Measurements from ENCODE around the gene SYNC.
"Not testable (repeated sequence)": the region's sequence is repeated elsewhere in the genome, so short reads cannot be mapped to it uniquely, and the experiment has no call there.

SYNC gene

GRCh38 chr1:32636914-32637645, 65.5 kb downstream of the SYNC start:
- no peak for DNase-seq

GRCh38 chr1:32635508-32636277, 66.9 kb downstream of the SYNC start:
- DNase-seq = no peak

DNA sequence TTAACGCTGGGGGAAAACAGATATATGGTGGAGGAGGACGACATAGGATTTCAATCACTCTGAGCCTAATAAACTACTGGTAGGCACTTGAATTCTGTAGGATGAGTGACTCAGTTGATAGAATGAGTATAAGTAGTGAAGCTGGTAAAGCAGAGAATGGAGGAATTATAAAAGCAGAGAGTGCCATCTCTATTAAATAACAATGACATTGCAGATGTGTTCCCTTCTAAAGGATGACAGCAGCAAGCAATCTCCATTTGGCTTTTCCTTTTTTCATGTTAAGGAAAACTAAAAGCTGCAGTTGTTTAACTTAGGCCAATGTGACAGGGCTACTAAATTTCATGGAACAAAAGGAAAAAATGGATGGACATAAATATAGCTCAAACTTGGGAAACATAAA, 69.7 kb downstream of the SYNC start:
- DNase-seq = no peak

GRCh38 chr1:32630173-32630572, 72.4 kb downstream of the SYNC start:
- DNase-seq = not testable (repeated sequence)

Measured in activated CD4-positive, CD25-positive, alpha-beta regulatory T cell treated with anti-CD3 and anti-CD28 coated beads, Interleukin-2, amount 50 U/mL, for 72 hours (primary cell).